GM18951 (cell line): ENCODE data around the gene COL8A1.

Source experiments
- POLR2A ChIP-seq: IDR thresholded peaks from 4 replicates; pipeline ENCODE4 v1.6.1; 2011; ENCODE audit warnings: mild to moderate bottlenecking; ENCODE audit not compliant: insufficient read length, insufficient read depth; ENCODE audit errors: extremely low read depth
- in situ Hi-C: fragments of 300-500 bp; cut with MboI; formaldehyde crosslinking; loops from one replicate; pipeline ENCODE4 v1.12.0; 2022; ENCODE audit warnings: low sequenced_read_pairs, mixed read lengths, inconsistent platforms; ENCODE audit not compliant: unreplicated experiment

COL8A1 gene

DNA sequence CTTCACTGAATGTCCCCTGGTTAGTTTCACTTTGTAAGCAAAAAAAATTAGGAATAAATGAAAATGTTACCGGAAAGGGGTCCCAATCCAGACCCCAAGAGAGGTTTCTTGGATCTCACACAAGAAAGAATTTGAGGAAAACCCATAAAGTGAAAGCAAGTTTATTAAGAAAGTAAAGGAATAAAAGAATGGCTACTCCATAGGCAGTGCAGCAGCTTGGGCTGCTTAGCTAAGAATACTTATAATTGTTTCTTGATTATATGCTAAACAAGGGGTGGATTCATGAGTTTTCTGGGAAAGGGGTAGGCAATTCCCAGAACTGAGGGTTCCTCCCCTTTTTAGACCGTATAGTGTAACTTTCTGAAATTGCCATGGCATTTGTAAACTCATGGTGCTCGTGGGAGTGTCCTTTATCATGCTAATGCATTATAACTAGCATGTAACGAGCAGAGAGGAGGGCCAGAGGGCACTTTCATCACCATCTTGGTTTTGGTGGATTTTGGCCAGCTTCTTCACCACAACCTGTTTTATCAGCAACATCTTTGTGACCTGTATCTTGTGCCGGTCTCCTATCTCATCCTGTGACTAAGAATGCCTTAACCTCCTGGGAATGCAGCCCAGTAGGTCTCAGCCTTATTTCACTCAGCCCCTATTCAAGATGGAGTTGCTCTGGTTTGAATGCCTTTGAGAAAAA, 138.3 kb downstream of the COL8A1 start:
- in situ Hi-C loops: no loop called here

GRCh38 chr3:99777210-99777549, 138.8 kb downstream of the COL8A1 start:
- in situ Hi-C loops: no loop called here
- no peak for TF ChIP-seq POLR2A

More for the DNA sequence above, 138.3 kb downstream of the COL8A1 start:
- no peak for TF ChIP-seq POLR2A

DNA sequence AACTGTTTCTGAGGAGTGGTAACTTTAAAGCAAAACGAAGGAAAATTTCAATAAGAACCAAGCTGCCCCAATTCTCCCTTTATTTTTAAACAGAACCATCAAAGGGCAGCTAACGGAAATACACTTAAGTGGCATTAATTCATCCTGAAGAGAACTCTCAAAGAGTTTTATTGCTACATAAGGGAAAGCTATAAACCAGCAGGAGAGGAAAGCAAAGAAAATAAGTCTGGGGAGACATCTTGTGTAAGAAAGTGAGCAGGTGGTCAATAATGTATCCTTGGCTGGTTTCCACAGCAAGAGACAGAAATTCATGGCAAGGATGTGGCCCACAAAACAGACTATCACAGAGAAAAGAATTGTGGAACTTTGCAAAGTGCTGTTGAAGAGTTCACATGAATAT, 139.3 kb downstream of the COL8A1 start:
- no peak for TF ChIP-seq POLR2A
- in situ Hi-C loops: no loop called here

- in situ Hi-C loops: no loop called here
- no peak for TF ChIP-seq POLR2A
These were observed 142.4 kb downstream of the COL8A1 start for GRCh38 chr3:99780749-99781148.

DNA sequence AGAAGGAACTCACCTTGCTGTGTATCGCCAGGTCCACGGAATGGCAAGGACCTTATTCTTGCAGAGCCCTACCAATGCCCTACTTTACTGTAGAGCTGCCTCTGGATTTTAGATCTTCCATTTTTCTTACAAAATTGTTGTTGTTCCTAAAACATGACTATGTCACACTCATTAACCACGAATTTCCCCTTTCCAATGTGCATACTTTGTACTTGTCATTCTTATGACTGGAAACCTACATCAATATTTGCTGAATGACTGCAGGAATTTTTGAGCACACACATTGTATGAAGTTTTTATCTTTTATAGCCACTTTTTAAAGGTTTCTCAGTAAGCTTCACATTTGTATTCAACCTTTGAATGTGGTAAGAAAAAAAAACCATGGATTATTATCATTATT, 143.4 kb downstream of the COL8A1 start:
- no peak for TF ChIP-seq POLR2A
- in situ Hi-C loops: no loop called here

DNA sequence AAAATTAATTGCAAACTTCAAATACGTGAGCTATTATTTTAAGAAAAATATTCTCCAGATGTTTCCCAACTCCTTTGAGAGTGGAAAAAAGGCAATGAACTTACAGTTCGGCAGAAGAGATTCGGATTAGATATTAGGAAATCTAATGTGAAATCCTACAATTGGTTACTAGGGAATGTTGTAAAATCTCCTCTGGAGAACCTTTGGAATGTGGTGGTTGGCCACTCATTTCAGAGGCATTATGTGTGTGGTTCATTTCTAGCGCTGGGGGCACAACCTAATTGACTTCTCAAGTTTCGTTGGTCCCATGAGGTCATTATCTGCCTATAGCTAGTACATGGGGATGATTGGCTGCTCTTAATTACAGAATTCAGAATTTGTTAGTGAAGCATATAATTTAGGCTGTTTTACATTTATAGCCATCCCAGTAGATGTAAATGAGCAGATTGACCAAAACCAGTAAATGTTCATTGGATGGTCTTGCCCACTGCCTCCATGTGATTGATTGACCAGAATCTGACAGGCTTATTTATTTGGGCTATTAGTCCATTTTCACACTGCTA, 144.7 kb downstream of the COL8A1 start:
- no peak for TF ChIP-seq POLR2A
- in situ Hi-C loops: no loop called here

DNA sequence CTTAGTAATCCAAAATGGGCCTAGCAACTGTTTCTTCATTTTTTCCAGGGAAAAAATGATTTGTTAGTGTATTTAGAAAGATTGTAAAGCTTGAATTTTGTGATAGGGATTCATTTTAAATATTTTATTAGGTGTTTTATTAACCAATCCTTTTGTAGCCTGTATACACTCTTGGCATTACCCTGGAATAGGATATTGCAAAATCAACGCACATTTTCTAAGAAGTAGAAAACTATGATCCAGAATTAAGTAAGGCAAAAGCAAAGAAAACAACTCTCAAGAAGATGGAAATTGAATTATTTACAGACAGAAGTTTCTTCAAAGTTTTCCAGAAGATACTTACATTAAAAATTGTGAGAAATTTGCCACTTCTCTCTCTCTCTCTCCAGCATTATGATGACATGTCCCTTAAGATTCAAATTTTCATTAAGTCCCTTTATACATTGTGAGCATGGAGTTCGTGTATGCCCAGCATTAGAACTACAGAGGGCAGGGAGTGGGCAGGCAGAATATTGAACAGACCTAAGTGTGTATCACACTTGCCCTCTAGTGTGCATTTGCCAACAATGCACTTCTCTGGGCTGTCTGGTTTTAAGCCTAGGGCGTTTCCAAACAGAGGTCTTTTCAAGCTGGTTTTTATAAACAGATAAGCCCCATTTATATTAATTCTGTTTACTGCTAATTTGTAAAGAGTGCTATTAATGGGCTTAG, 150.8 kb downstream of the COL8A1 start:
- TF ChIP-seq POLR2A: no peak
- in situ Hi-C loops: no loop called here

DNA sequence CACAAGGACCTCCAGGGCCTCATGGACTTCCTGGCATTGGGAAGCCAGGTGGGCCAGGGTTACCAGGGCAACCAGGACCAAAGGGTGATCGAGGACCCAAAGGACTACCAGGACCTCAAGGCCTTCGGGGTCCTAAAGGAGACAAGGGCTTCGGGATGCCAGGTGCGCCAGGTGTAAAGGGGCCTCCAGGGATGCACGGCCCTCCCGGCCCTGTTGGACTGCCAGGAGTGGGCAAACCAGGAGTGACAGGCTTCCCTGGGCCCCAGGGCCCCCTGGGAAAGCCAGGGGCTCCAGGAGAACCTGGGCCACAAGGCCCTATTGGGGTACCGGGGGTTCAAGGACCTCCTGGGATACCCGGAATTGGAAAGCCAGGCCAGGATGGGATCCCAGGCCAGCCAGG, 156.1 kb downstream of the COL8A1 start:
- TF ChIP-seq POLR2A: no peak
- in situ Hi-C loops: no loop called here

DNA sequence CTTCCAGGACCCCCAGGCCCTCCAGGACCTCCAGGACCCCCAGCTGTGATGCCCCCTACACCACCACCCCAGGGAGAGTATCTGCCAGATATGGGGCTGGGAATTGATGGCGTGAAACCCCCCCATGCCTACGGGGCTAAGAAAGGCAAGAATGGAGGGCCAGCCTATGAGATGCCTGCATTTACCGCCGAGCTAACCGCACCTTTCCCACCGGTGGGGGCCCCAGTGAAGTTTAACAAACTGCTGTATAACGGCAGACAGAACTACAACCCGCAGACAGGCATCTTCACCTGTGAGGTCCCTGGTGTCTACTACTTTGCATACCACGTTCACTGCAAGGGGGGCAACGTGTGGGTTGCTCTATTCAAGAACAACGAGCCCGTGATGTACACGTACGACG, 157.2 kb downstream of the COL8A1 start:
- no peak for TF ChIP-seq POLR2A
- in situ Hi-C loops: no loop called here

DNA sequence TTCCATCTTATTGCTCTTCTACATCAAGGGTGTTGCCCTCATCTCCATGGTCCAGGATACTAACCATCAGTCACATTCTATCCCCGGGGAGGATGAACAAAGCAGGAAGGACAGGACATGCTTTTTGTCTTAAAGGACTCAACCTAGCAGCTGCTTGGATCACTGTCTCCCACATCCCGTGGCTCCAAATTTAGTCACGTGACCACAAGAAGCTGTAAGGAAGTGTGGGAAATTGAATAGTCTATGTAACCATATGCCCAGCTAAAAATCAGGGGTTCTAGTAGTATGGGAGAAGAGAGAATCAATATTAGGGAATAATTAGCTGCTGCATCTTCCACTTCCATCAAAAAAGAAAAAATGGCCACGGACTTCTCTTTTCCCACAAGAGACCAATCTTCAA, 161.0 kb downstream of the COL8A1 start:
- TF ChIP-seq POLR2A: no peak
- in situ Hi-C loops: no loop called here

DNA sequence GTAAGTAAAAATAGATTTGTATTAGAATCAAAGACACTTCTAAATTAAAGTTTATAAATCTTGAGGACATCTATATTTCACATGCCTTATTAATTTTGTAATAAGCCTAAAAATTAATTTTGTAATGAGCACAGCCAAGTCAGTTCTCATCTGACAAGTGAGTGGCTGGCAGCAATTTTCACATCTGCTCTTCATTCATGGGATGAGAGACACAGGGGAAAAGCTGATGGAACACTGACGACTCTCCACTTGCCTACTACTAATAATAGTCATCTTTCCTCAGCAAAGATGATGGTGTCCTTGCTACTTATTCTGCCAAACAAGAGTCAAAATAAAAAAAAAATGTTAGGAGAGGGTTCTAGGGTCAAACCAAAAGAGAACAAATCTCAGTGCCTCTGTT, 164.9 kb downstream of the COL8A1 start:
- in situ Hi-C loops: no loop called here
- no peak for TF ChIP-seq POLR2A

- no peak for TF ChIP-seq POLR2A
- in situ Hi-C loops: no loop called here
These were observed 166.8 kb downstream of the COL8A1 start for GRCh38 chr3:99805160-99805559.

DNA sequence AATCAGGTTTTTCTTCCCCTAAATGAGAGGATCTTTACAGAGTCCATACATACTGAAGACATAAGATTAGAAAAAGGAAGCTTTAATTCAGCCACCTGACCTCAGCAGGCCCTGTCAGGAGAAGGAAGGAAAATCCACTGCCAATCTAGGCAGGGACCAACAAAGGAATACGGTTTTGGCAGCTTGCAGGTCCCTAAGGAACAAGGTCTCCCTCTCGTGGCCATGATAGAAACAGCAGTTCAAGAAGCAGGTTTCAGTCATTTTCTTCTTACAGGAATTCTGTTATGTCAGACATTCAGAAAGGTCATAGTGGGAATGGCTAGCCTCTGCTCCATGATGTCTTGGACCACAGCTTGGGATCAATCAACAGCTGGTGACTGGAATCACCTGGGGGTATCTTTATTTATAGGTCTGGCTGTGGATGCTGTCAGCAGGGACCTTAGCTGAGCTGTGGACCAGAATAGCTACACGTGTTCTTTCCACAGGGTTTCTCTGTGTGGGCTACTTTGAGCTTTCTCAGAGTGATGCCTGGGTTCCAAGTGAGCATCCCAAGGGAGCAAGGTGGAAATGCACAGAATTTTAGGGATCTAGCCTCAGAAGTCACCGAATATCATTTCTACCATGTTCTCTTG, 169.9 kb downstream of the COL8A1 start:
- TF ChIP-seq POLR2A: no peak
- in situ Hi-C loops: no loop called here

DNA sequence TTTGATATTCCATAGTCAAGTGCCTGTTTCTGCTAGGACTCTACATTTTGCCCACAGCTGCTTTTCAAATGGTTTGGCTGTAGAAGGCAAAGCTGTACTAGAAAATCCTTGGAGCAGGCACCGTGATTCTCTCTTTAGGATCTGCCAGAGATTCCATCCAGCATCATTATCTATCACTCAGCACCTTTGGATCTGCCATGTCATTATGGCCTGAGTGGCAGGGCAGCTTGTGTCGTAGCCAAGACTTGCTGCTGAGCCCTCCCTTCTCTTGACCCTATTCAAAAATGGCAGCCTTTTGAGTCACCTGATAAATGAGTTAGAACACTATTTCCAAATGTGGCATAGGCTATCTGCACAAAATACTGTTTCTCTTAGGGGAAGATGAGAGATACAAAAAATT, 171.2 kb downstream of the COL8A1 start:
- TF ChIP-seq POLR2A: no peak
- in situ Hi-C loops: no loop called here

DNA sequence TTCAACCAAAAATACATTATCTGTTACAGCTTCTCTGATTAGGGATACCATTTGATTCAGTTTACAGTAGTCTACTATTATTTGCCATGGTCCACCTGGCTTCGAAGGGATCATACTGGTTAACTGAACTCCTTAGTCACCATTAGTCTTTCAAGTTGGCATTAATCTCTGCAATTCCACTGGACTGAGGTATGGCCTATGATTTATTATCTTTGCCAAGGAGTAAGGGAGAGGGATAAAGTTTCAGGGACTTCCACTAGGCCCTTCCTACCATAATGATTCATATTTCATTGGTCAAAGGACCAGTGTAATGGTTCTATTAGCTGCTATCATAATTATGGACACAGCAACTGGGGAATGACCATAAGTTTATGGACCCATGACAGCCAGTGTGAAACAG, 172.0 kb downstream of the COL8A1 start:
- TF ChIP-seq POLR2A: no peak
- in situ Hi-C loops: no loop called here
